SH-SY5Y (cell line): ENCODE measurements around the gene ENOX1.

Source experiments
- GATA2 ChIP-seq: IDR thresholded peaks from 2 replicates; pipeline ENCODE4 v1.6.1; 2011; ENCODE audit warnings: mild to moderate bottlenecking, low read depth, low read length
- GATA3 ChIP-seq: IDR thresholded peaks from 2 replicates; pipeline ENCODE4 v1.6.1; 2011; ENCODE audit warnings: low read depth, mild to moderate bottlenecking, low read length, moderate library complexity

- TF ChIP-seq GATA2 (no peak), GATA3 (no peak)
Measured at GRCh38 chr13:43355774-43356173, 431.0 kb downstream of the ENOX1 start.
